ENCODE measurements around the gene ARMC7. TPM values are rescaled to one million over a fixed set of nuclear protein-coding genes. Genes with fewer than 3 reads are reported as not detected.

ARMC7 gene
- total and polyA plus RNA-seq, 10 of the 15 experiments (the other 5 are each of a cell fraction or from before 2014, with no cell fraction given), result 1.5 to 19.8 (median 6.3) TPM

DNA sequence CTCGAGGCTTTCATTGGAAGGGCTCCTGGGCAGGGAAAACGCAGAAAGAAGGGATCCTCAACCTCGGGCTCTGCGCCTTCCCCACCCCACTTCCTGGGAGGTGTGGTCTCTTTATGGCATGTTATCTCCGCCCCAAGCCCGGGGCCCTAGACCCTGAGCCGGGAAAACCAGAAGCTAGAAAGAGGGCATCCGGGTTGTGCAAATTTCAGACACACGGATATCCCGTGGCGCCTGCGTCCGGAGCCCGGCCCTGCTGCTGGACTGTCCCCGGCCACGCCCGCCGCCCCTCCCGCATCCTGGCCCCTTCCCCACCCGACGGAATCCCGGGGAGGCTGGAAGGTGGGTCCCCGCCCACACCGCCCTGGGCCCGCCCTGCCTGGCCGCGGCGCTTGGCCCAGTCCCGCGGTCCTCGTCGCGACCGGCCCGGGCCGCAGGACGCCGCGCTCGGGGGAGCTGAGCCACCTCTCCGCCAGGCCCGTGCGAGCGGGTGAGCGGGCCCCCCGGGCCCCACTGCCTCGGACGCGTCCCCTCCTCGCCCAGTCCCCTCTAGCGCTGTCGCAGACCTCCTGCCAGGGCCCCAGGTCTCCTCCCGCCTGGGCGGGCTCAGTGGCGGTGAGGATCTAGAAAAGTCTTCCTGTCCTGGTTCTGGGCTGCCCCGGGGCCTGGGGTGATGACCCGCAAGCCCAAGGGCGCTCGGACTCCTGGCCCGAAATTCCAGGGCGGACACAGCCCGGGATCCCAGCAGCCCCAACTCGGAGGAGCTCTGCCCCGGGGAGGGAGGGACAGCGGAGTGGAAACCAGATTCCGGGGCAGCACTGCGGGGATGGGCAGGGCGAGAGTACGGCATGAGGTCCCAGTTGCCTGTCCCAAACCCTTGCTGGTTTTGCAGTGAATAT is 22.0 kb upstream of the ARMC7 start, which contains the start of gene SLC16A5 (continued):
- no peak for TF ChIP-seq RAD21 (IDR thresholded peaks at IDR 0.05; ENCODE audit: insufficient read depth, low read depth, low read length)
- TF ChIP-seq, protein P1, sequence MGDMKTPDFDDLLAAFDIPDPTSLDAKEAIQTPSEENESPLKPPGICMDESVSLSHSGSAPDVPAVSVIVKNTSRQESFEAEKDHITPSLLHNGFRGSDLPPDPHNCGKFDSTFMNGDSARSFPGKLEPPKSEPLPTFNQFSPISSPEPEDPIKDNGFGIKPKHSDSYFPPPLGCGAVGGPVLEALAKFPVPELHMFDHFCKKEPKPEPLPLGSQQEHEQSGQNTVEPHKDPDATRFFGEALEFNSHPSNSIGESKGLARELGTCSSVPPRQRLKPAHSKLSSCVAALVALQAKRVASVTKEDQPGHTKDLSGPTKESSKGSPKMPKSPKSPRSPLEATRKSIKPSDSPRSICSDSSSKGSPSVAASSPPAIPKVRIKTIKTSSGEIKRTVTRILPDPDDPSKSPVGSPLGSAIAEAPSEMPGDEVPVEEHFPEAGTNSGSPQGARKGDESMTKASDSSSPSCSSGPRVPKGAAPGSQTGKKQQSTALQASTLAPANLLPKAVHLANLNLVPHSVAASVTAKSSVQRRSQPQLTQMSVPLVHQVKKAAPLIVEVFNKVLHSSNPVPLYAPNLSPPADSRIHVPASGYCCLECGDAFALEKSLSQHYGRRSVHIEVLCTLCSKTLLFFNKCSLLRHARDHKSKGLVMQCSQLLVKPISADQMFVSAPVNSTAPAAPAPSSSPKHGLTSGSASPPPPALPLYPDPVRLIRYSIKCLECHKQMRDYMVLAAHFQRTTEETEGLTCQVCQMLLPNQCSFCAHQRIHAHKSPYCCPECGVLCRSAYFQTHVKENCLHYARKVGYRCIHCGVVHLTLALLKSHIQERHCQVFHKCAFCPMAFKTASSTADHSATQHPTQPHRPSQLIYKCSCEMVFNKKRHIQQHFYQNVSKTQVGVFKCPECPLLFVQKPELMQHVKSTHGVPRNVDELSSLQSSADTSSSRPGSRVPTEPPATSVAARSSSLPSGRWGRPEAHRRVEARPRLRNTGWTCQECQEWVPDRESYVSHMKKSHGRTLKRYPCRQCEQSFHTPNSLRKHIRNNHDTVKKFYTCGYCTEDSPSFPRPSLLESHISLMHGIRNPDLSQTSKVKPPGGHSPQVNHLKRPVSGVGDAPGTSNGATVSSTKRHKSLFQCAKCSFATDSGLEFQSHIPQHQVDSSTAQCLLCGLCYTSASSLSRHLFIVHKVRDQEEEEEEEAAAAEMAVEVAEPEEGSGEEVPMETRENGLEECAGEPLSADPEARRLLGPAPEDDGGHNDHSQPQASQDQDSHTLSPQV (IDR thresholded peaks at IDR 0.05), result no peak
- TF ChIP-seq, protein P2, sequence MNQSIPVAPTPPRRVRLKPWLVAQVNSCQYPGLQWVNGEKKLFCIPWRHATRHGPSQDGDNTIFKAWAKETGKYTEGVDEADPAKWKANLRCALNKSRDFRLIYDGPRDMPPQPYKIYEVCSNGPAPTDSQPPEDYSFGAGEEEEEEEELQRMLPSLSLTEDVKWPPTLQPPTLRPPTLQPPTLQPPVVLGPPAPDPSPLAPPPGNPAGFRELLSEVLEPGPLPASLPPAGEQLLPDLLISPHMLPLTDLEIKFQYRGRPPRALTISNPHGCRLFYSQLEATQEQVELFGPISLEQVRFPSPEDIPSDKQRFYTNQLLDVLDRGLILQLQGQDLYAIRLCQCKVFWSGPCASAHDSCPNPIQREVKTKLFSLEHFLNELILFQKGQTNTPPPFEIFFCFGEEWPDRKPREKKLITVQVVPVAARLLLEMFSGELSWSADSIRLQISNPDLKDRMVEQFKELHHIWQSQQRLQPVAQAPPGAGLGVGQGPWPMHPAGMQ (IDR thresholded peaks at IDR 0.05; ENCODE audit: borderline replicate concordance), result no peak
- TF ChIP-seq DPF2 (IDR thresholded peaks at IDR 0.05), result 0 out of 2 replicates have a peak, but pooled peaks have one; percentile 53
- TF ChIP-seq KAT2A (conservative IDR thresholded peaks at IDR 0.05; ENCODE audit: control insufficient read depth, low read depth, low read length), result no peak
- no peak for TF ChIP-seq ZNF622 (IDR thresholded peaks at IDR 0.05)
- no peak for TF ChIP-seq SUZ12 (IDR thresholded peaks at IDR 0.05; ENCODE audit: unreplicated experiment)
- TF ChIP-seq MEF2B (IDR thresholded peaks at IDR 0.05; ENCODE audit: partially characterized antibody, poor library complexity, severe bottlenecking), result no peak
- no peak for TF ChIP-seq TARDBP (IDR thresholded peaks at IDR 0.05; ENCODE audit: borderline replicate concordance)
- no peak for TF ChIP-seq PKNOX1 (IDR thresholded peaks at IDR 0.05)
- TF ChIP-seq POU2F2 (IDR thresholded peaks at IDR 0.05; ENCODE audit: borderline replicate concordance, low read depth, low read length), result no peak
- peak; percentile 27; the same call in 1 of the 2 replicates for TF ChIP-seq EED (IDR thresholded peaks at IDR 0.05; ENCODE audit: low read depth)
- TF ChIP-seq SREBF2 (IDR thresholded peaks at IDR 0.05; ENCODE audit: low read length), result no peak
- TF ChIP-seq, protein P3, sequence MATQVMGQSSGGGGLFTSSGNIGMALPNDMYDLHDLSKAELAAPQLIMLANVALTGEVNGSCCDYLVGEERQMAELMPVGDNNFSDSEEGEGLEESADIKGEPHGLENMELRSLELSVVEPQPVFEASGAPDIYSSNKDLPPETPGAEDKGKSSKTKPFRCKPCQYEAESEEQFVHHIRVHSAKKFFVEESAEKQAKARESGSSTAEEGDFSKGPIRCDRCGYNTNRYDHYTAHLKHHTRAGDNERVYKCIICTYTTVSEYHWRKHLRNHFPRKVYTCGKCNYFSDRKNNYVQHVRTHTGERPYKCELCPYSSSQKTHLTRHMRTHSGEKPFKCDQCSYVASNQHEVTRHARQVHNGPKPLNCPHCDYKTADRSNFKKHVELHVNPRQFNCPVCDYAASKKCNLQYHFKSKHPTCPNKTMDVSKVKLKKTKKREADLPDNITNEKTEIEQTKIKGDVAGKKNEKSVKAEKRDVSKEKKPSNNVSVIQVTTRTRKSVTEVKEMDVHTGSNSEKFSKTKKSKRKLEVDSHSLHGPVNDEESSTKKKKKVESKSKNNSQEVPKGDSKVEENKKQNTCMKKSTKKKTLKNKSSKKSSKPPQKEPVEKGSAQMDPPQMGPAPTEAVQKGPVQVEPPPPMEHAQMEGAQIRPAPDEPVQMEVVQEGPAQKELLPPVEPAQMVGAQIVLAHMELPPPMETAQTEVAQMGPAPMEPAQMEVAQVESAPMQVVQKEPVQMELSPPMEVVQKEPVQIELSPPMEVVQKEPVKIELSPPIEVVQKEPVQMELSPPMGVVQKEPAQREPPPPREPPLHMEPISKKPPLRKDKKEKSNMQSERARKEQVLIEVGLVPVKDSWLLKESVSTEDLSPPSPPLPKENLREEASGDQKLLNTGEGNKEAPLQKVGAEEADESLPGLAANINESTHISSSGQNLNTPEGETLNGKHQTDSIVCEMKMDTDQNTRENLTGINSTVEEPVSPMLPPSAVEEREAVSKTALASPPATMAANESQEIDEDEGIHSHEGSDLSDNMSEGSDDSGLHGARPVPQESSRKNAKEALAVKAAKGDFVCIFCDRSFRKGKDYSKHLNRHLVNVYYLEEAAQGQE (IDR thresholded peaks at IDR 0.05; ENCODE audit: low read depth, low read length), result peak; percentile 20; the same call in 1 of the 2 replicates
- no peak for TF ChIP-seq CHD1 (IDR thresholded peaks at IDR 0.05; ENCODE audit: low read depth, low read length)
- no peak for TF ChIP-seq E2F4 (IDR thresholded peaks at IDR 0.05; ENCODE audit: low read depth, low read length)
- TF ChIP-seq MXI1 (IDR thresholded peaks at IDR 0.05; ENCODE audit: low read depth, low read length), result no peak
- TF ChIP-seq RFX5 (IDR thresholded peaks at IDR 0.05; ENCODE audit: low read depth, low read length), result no peak

Data from GM12878 (cell line).